Lower lobe of right lung (tissue), 2 donors: ENCODE data around the gene ID2. TPM values are rescaled to one million over a fixed set of nuclear protein-coding genes. Genes with fewer than 3 reads are reported as not detected.

Experiments used
- ATAC-seq, 2 donors: fragments of 200-7000 bp; cut with Tn5 transposase; one replicate each; pipeline ENCODE4 v1.9.1; 2020 to 2022; ENCODE audit warnings: mild to moderate bottlenecking in 2 of 2, moderate library complexity in 2 of 2
- DNase-seq: peaks from one replicate; pipeline ENCODE4 v3.0.0-alpha.2; 2020
- H3K27ac ChIP-seq: fragments of 200-600 bp; one replicate; pipeline ENCODE4 v1.8.0; 2022
- H3K27me3 ChIP-seq: fragments of 200-600 bp; one replicate; pipeline ENCODE4 v1.8.0; 2022; ENCODE audit warnings: low read depth
- H3K36me3 ChIP-seq: fragments of 200-600 bp; one replicate; pipeline ENCODE4 v1.8.0; 2022; ENCODE audit warnings: mild to moderate bottlenecking
- H3K4me1 ChIP-seq: fragments of 200-600 bp; one replicate; pipeline ENCODE4 v1.8.0; 2022
- H3K4me3 ChIP-seq: fragments of 200-600 bp; one replicate; pipeline ENCODE4 v1.8.0; 2022; ENCODE audit warnings: mild to moderate bottlenecking
- H3K9me3 ChIP-seq: fragments of 200-600 bp; one replicate; pipeline ENCODE4 v1.8.0; 2022
- CTCF ChIP-seq: fragments of 200-600 bp; IDR thresholded peaks from one replicate; pipeline ENCODE4 v1.8.0; 2022; ENCODE audit warnings: antibody characterized with exemption, mild to moderate bottlenecking
- intact Hi-C: fragments of 100-400 bp; cut with DNase I; formaldehyde crosslinking; loops from one replicate; pipeline ENCODE4 v1.11.0; 2022
- total RNA-seq: library from RNA; stranded (reverse); fragmentation: NEBNext Ultra II Directional; extraction: Animal tissue kit (Norgen Biotek cat#: 25700); gene quantifications from one replicate; pipeline ENCODE4 v1.2.1, GENCODE V29; 2021
- donor health status: DM: no; HTN: yes; CAD: no; lungs with severe emphysema.

ID2 gene
- total RNA-seq, 1 donor from 2014 or later: 102 TPM

- no peak for TF ChIP-seq CTCF
- H3K4me1 ChIP-seq: no peaks in the 10 kb centered on the region
- DNase-seq (no peak), ATAC-seq (no peak)
- no peaks in the 10 kb centered on the region for H3K36me3 ChIP-seq
- intact Hi-C loops: no loop called here
- H3K9me3 ChIP-seq: no peaks in the 10 kb centered on the region
- no peaks in the 10 kb centered on the region for H3K27me3 ChIP-seq
- no peak overlapping the region for H3K27ac ChIP-seq
- H3K4me3 ChIP-seq: no peak overlapping the region
Measured at GRCh38 chr2:8656160-8656641, 25.7 kb upstream of the ID2 start.

DNA sequence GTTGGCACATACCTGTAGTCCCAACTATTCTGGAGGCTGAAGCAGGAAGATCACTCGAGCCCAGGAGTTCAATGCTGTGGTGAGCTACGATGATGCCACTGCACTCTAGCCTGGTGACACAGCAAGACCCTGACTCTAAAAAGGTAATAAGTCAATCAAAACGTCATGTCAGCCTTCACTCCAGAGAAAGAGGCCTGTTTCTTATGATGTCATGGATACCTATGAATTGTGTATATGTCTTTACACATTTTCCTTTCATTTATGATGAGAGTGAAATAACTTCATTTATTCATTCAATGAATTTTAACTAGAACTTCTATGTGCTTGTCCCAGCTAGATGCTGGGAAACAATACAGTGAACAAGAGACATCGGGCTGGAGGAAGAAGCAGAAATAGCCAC is 25.0 kb upstream of the ID2 start:
- no peaks in the 10 kb centered on the region for H3K27me3 ChIP-seq
- H3K36me3 ChIP-seq: no peaks in the 10 kb centered on the region
- no peak overlapping the region for H3K4me3 ChIP-seq
- H3K4me1 ChIP-seq: no peaks in the 10 kb centered on the region
- no peak for DNase-seq
- intact Hi-C loops: no loop called here
- no peaks in the 10 kb centered on the region for H3K9me3 ChIP-seq
- H3K27ac ChIP-seq: no peak overlapping the region
- no peak for TF ChIP-seq CTCF
- no peak for ATAC-seq

- intact Hi-C loops: no loop called here
- Histone ChIP-seq H3K36me3 (no peaks in the 10 kb centered on the region), H3K4me3 (no peak overlapping the region), H3K4me1 (no peaks in the 10 kb centered on the region), H3K27ac (no peak overlapping the region), H3K9me3 (no peaks in the 10 kb centered on the region), H3K27me3 (no peaks in the 10 kb centered on the region)
- TF ChIP-seq CTCF: no peak
- DNase-seq (no peak), ATAC-seq (no peak)
Measured at GRCh38 chr2:8657423-8658062, 24.3 kb upstream of the ID2 start.

DNA sequence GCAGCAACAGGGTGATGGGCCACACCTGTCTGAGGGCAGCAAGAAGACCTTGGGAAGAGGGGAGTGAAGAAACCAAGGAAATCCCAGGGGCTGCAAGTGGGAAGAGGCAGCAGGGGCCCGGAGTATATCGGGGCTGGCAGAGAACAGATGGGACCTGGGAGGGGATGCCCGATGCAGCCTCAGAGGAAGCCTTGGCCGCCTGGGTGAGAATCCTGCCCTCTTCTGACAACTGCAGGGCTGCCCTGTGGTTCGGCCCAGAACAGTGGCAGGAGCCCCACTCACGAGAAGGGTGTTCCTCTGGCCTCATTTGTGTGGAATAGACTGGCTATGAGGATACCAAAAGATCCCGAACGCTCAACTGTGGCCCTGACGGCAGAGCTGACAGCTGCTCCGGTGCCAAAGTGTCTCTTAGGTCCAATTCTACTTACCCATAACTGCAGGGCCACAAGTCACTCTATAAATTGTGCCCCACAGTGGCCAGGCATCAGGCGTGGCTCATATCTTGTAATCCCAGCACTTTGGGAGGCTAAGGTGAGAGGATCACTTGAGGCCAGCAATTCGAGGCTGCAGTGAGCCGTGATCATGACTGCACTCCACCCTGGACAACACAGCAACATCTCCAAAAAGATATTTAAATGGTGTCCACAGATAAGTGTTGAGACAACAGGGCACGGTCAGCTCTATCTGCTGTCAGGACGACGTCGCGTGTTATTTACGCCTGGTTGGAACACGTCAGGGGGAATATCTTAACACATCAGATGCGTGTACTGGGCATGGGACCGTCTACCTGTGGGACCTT is 23.6 kb upstream of the ID2 start:
- no peak overlapping the region for H3K27ac ChIP-seq
- intact Hi-C loops: no loop called here
- H3K4me3 ChIP-seq: no peak overlapping the region
- no peaks in the 10 kb centered on the region for H3K4me1 ChIP-seq
- DNase-seq: no peak
- no peaks in the 10 kb centered on the region for H3K36me3 ChIP-seq
- no peak for ATAC-seq
- H3K27me3 ChIP-seq: no peaks in the 10 kb centered on the region
- no peak for TF ChIP-seq CTCF
- no peaks in the 10 kb centered on the region for H3K9me3 ChIP-seq

DNA sequence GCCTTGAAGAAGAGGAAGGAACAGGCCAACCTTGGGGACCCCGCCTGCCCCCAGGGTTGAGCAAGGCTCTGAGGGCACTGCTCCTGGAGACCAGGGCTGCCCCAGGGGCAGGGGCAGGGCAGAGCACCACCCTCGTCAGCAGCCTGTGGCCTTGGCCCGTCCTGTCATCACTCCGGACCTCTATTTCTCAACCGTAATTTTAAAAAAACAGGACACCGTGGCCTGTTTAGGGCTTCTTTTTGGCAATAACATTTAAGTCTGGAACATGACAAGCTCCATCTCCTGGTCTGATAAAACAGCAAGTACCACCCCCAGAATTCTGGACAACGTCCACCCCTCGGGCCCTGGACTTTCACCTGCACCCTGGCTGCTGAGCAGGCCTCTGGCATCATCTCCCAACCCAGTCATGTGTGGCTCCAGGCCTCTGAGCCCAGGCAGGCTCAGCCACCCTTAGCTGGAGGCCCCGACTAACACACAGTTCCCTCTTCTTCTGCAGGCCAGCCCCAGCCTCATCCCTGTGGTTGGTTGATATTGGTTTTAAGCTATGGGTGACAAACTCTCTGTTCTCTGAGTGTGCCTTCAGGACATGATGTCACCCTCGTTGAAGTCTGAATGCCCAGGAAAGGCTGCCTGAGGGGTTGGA is 22.6 kb upstream of the ID2 start:
- H3K4me1 ChIP-seq: no peaks in the 10 kb centered on the region
- no peak overlapping the region for H3K4me3 ChIP-seq
- no peak for TF ChIP-seq CTCF
- no peaks in the 10 kb centered on the region for H3K9me3 ChIP-seq
- intact Hi-C loops: no loop called here
- H3K27ac ChIP-seq: no peak overlapping the region
- no peak for DNase-seq
- ATAC-seq: no peak
- H3K36me3 ChIP-seq: no peaks in the 10 kb centered on the region
- no peaks in the 10 kb centered on the region for H3K27me3 ChIP-seq
